Neural crest cell (in vitro differentiated cells): ENCODE results near the gene LCE3B. TPM values are rescaled to one million over a fixed set of nuclear protein-coding genes. Genes with fewer than 3 reads are reported as not detected.
"Not testable (repeated sequence)": the region's sequence is repeated elsewhere in the genome, so short reads cannot be mapped to it uniquely, and the experiment has no call there.

Source experiments
- DNase-seq: peaks from one replicate; pipeline ENCODE4 v3.0.0; 2021; ENCODE audit warnings: low read depth, mixed read lengths, low spot score
- H3K27ac Mint-ChIP-seq: one replicate; pipeline ENCODE4 v1.8.0; 2021; ENCODE audit warnings: mild to moderate bottlenecking, mixed read lengths; ENCODE audit not compliant: unreplicated experiment
- H3K27me3 Mint-ChIP-seq: 2 replicates; pipeline ENCODE4 v1.8.0; 2021; ENCODE audit warnings: low read depth, mild to moderate bottlenecking, mixed read lengths
- H3K36me3 Mint-ChIP-seq: 2 replicates; pipeline ENCODE4 v1.8.0; 2021; ENCODE audit warnings: low read depth, mild to moderate bottlenecking, mixed read lengths
- H3K4me1 Mint-ChIP-seq: 2 replicates; pipeline ENCODE4 v1.8.0; 2021; ENCODE audit warnings: mixed read lengths
- H3K4me3 Mint-ChIP-seq: one replicate; pipeline ENCODE4 v1.8.0; 2021; ENCODE audit warnings: mild to moderate bottlenecking, mixed read lengths
- H3K9me3 Mint-ChIP-seq: 2 replicates; pipeline ENCODE4 v1.8.0; 2021; ENCODE audit warnings: mixed read lengths
- CTCF ChIP-seq: fragments of 200-600 bp; sonication (generic); conservative IDR thresholded peaks from 2 replicates; pipeline ENCODE4 v1.5.0; 2021; ENCODE audit warnings: antibody characterized with exemption, mild to moderate bottlenecking
- long read RNA-seq: library from polyadenylated mRNA; unstranded; transcript quantifications from one replicate; pipeline ENCODE4 v2.0.0, GENCODE V29; 2020
- total RNA-seq: library from RNA; stranded (reverse); gene quantifications from 2 replicates; pipeline ENCODE4 v1.2.1, GENCODE V29; 2021

Gene LCE3B
- total RNA-seq = not detected in 2 replicates
- long read RNA-seq = 0 reads

- DNase-seq = no peak
- TF ChIP-seq CTCF = no peak
- Mint-ChIP-seq H3K4me1 (no peaks in the 10 kb centered on the region), H3K27ac (no peak within 1 kb of the TSS), H3K4me3 (no peak within 1 kb of the TSS), H3K36me3 (peaks cover 2% of the 10 kb centered on the region), H3K27me3 (no peaks in the 10 kb centered on the region), H3K9me3 (peaks cover 2% of the 10 kb centered on the region)
Observed at GRCh38 chr1:152613511-152613910, at the start of gene LCE3B. Gene LCE3B, plus strand, starts transcription at chr1:152613811. Its CDS starts 0 bp downstream, at chr1:152613811.

- peaks cover 7% of the 10 kb centered on the region for H3K36me3 Mint-ChIP-seq
Observed at GRCh38 chr1:152565115-152565514, 48.5 kb upstream of the LCE3B start.

GRCh38 chr1:152565535-152566215 lies 47.9 kb upstream of the LCE3B start:
- DNase-seq = no peak
- no peak for TF ChIP-seq CTCF
- Mint-ChIP-seq H3K27me3 (no peaks in the 10 kb centered on the region), H3K36me3 (peaks cover 7% of the 10 kb centered on the region), H3K9me3 (peaks cover 34% of the 10 kb centered on the region), H3K27ac (no peak overlapping the region), H3K4me3 (no peak overlapping the region), H3K4me1 (no peaks in the 10 kb centered on the region)

More at GRCh38 chr1:152565115-152565514, 48.5 kb upstream of the LCE3B start:
- H3K27ac Mint-ChIP-seq = no peak overlapping the region
- no peak for TF ChIP-seq CTCF
- no peak for DNase-seq
- H3K9me3 Mint-ChIP-seq = peaks cover 34% of the 10 kb centered on the region
- no peaks in the 10 kb centered on the region for H3K4me1 Mint-ChIP-seq
- no peaks in the 10 kb centered on the region for H3K27me3 Mint-ChIP-seq
- H3K4me3 Mint-ChIP-seq = no peak overlapping the region

- H3K4me3 Mint-ChIP-seq = no peak within 1 kb of the TSS
- no peak for DNase-seq
- no peak within 1 kb of the TSS for H3K27ac Mint-ChIP-seq
- no peaks in the 10 kb centered on the region for H3K27me3 Mint-ChIP-seq
- peaks cover 11% of the 10 kb centered on the region for H3K36me3 Mint-ChIP-seq
- peaks cover 35% of the 10 kb centered on the region for H3K9me3 Mint-ChIP-seq
- TF ChIP-seq CTCF = no peak
- no peaks in the 10 kb centered on the region for H3K4me1 Mint-ChIP-seq
Observed at GRCh38 chr1:152566681-152567080, 46.9 kb upstream of the LCE3B start, which contains the start of gene LCE3E. Gene LCE3E, minus strand, starts transcription at chr1:152566780. Its CDS starts 572 bp downstream, at chr1:152566208.

GRCh38 chr1:152577168-152577567 lies 36.4 kb upstream of the LCE3B start:
- peaks cover 26% of the 10 kb centered on the region for H3K9me3 Mint-ChIP-seq
- DNase-seq = no peak
- H3K4me3 Mint-ChIP-seq = no peak overlapping the region
- H3K27me3 Mint-ChIP-seq = no peaks in the 10 kb centered on the region
- no peaks in the 10 kb centered on the region for H3K4me1 Mint-ChIP-seq
- no peak overlapping the region for H3K27ac Mint-ChIP-seq
- TF ChIP-seq CTCF = no peak
- peaks cover 5% of the 10 kb centered on the region for H3K36me3 Mint-ChIP-seq

- H3K27ac Mint-ChIP-seq, H3K36me3 Mint-ChIP-seq, H3K4me3 Mint-ChIP-seq, H3K27me3 Mint-ChIP-seq, DNase-seq, H3K4me1 Mint-ChIP-seq: not testable (repeated sequence)
- H3K9me3 Mint-ChIP-seq = peaks cover 13% of the 10 kb centered on the region
Observed at GRCh38 chr1:152579526-152579925, 34.1 kb upstream of the LCE3B start.
